Type B pancreatic cell (in vitro differentiated cells): ENCODE data around the gene TCF3. TPM values are rescaled to one million over a fixed set of nuclear protein-coding genes. Genes with fewer than 3 reads are reported as not detected.
"Not testable (repeated sequence)": the region's sequence is repeated elsewhere in the genome, so short reads cannot be mapped to it uniquely, and the experiment has no call there.

Experiments
- DNase-seq: peaks from one replicate; pipeline ENCODE4 v3.0.0; 2021; ENCODE audit warnings: mixed read lengths; ENCODE audit not compliant: unreplicated experiment; ENCODE audit errors: extremely low spot score
- H3K27ac Mint-ChIP-seq: 2 replicates; pipeline ENCODE4 v1.8.0; 2021; ENCODE audit warnings: mild to moderate bottlenecking, mixed read lengths
- H3K27me3 Mint-ChIP-seq: 2 replicates; pipeline ENCODE4 v1.8.0; 2021; ENCODE audit warnings: mixed read lengths
- H3K36me3 Mint-ChIP-seq: 2 replicates; pipeline ENCODE4 v1.8.0; 2021; ENCODE audit warnings: mixed read lengths
- H3K4me1 Mint-ChIP-seq: one replicate; pipeline ENCODE4 v1.8.0; 2021; ENCODE audit warnings: mixed read lengths; ENCODE audit not compliant: unreplicated experiment
- H3K4me3 Mint-ChIP-seq: 2 replicates; pipeline ENCODE4 v1.8.0; 2021; ENCODE audit warnings: mild to moderate bottlenecking, mixed read lengths
- H3K9me3 Mint-ChIP-seq: 2 replicates; pipeline ENCODE4 v1.8.0; 2021; ENCODE audit warnings: mixed read lengths
- CTCF ChIP-seq: fragments of 200-600 bp; sonication (generic); conservative IDR thresholded peaks from 2 replicates; pipeline ENCODE4 v1.5.0; 2021; ENCODE audit warnings: antibody characterized with exemption, mild to moderate bottlenecking
- total RNA-seq: library from RNA; stranded (reverse); gene quantifications from 2 replicates; pipeline ENCODE4 v1.2.1, GENCODE V29; 2021; ENCODE audit warnings: low replicate concordance

The TCF3 gene
- total RNA-seq, 1 donor from 2014 or later: 193 TPM

GRCh38 chr19:1646149-1646548 is 6.3 kb downstream of the TCF3 start:
- Mint-ChIP-seq H3K4me1 (peaks cover 6% of the 10 kb centered on the region), H3K27me3 (no peaks in the 10 kb centered on the region), H3K27ac (no peak overlapping the region), H3K9me3 (no peaks in the 10 kb centered on the region), H3K36me3 (peaks cover 9% of the 10 kb centered on the region), H3K4me3 (no peak overlapping the region)
- TF ChIP-seq CTCF: no peak
- DNase-seq: no peak

GRCh38 chr19:1645299-1645698 is 7.1 kb downstream of the TCF3 start:
- Mint-ChIP-seq H3K4me3 (no peak overlapping the region), H3K27me3 (no peaks in the 10 kb centered on the region), H3K4me1 (no peaks in the 10 kb centered on the region), H3K9me3 (no peaks in the 10 kb centered on the region), H3K27ac (no peak overlapping the region), H3K36me3 (peaks cover 4% of the 10 kb centered on the region)
- TF ChIP-seq CTCF: no peak
- DNase-seq: no peak

- Mint-ChIP-seq H3K36me3 (peaks cover 11% of the 10 kb centered on the region), H3K9me3 (no peaks in the 10 kb centered on the region), H3K4me1 (no peaks in the 10 kb centered on the region), H3K4me3 (no peak overlapping the region), H3K27ac (no peak overlapping the region), H3K27me3 (no peaks in the 10 kb centered on the region)
- DNase-seq: no peak
- no peak for TF ChIP-seq CTCF
Measured at GRCh38 chr19:1644070-1644469, 8.3 kb downstream of the TCF3 start.

- H3K36me3 Mint-ChIP-seq: peaks cover 18% of the 10 kb centered on the region
- H3K4me1 Mint-ChIP-seq, H3K27me3 Mint-ChIP-seq, H3K27ac Mint-ChIP-seq, H3K9me3 Mint-ChIP-seq, DNase-seq, H3K4me3 Mint-ChIP-seq: not testable (repeated sequence)
Measured at GRCh38 chr19:1640893-1641448, 11.4 kb downstream of the TCF3 start.

- TF ChIP-seq CTCF: no peak
- no peak for DNase-seq
- Mint-ChIP-seq H3K36me3 (peaks cover 21% of the 10 kb centered on the region), H3K4me1 (no peaks in the 10 kb centered on the region), H3K4me3 (no peak overlapping the region), H3K27me3 (no peaks in the 10 kb centered on the region), H3K27ac (no peak overlapping the region), H3K9me3 (no peaks in the 10 kb centered on the region)
Measured at GRCh38 chr19:1636325-1637236, 15.8 kb downstream of the TCF3 start.

GRCh38 chr19:1634938-1635243 is 17.5 kb downstream of the TCF3 start:
- no peak for DNase-seq
- Mint-ChIP-seq H3K9me3 (no peaks in the 10 kb centered on the region), H3K27me3 (no peaks in the 10 kb centered on the region), H3K36me3 (peaks cover 21% of the 10 kb centered on the region), H3K4me3 (no peak overlapping the region), H3K4me1 (no peaks in the 10 kb centered on the region), H3K27ac (no peak overlapping the region)
- no peak for TF ChIP-seq CTCF
